Osteoblast (primary cell): ENCODE data around the gene STX18. TPM values are rescaled to one million over a fixed set of nuclear protein-coding genes. Genes with fewer than 3 reads are reported as not detected.

ENCODE experiments used
- DNase-seq: peaks from one replicate; pipeline ENCODE4 v3.0.0; 2011; ENCODE audit warnings: low spot score, mixed read lengths; ENCODE audit not compliant: insufficient read length; ENCODE audit errors: missing footprints
- H2AFZ ChIP-seq: 2 replicates; pipeline ENCODE4 v1.6.0; 2011; ENCODE audit warnings: mild to moderate bottlenecking, low read length
- H3K27ac ChIP-seq: 2 replicates; pipeline ENCODE4 v1.5.1; 2011; ENCODE audit warnings: mild to moderate bottlenecking, low read depth, low read length, moderate library complexity
- H3K27me3 ChIP-seq: 2 replicates; pipeline ENCODE4 v1.6.0; 2012; ENCODE audit warnings: mild to moderate bottlenecking, control low read depth, inconsistent platforms, low read length, moderate library complexity; ENCODE audit not compliant: insufficient read depth
- H3K36me3 ChIP-seq: 2 replicates; pipeline ENCODE4 v1.5.1; 2011; ENCODE audit warnings: mild to moderate bottlenecking, low read length, control low read depth, moderate library complexity; ENCODE audit not compliant: insufficient read depth
- H3K4me1 ChIP-seq: 2 replicates; pipeline ENCODE4 v1.5.1; 2011; ENCODE audit warnings: mild to moderate bottlenecking, low read length, control low read depth, moderate library complexity; ENCODE audit not compliant: insufficient read depth
- H3K4me2 ChIP-seq: 2 replicates; pipeline ENCODE4 v1.6.0; 2011; ENCODE audit warnings: mild to moderate bottlenecking, low read length; ENCODE audit not compliant: insufficient read depth
- H3K4me3 ChIP-seq: fragments of 200-600 bp; sonication (generic); 3 replicates; pipeline ENCODE4 v1.5.1; 2012; ENCODE audit warnings: mild to moderate bottlenecking, low read length, inconsistent platforms; ENCODE audit not compliant: insufficient read depth
- H3K79me2 ChIP-seq: 2 replicates; pipeline ENCODE4 v1.6.0; 2012; ENCODE audit warnings: mild to moderate bottlenecking, low read length, control low read depth, inconsistent platforms; ENCODE audit not compliant: insufficient read depth
- H3K9me3 ChIP-seq: 2 replicates; pipeline ENCODE4 v1.5.1; 2011; ENCODE audit warnings: low read depth, low read length, control low read depth
- H4K20me1 ChIP-seq: 2 replicates; pipeline ENCODE4 v1.6.0; 2012; ENCODE audit warnings: mild to moderate bottlenecking, low read length, control low read depth; ENCODE audit not compliant: insufficient read depth
- CTCF ChIP-seq: IDR thresholded peaks from 2 replicates; pipeline ENCODE4 v1.5.1; 2011; ENCODE audit warnings: mild to moderate bottlenecking, low read depth, low read length, moderate library complexity; ENCODE audit errors: extremely low read depth
- total RNA-seq: library from RNA; depleted of rRNA; stranded (reverse); fragments of >200 nt; gene quantifications from 2 replicates; pipeline ENCODE4 v1.2.3, GENCODE V29; 2012

Gene STX18
- total RNA-seq, 1 donor, result 23.9 TPM

- DNase-seq, result no peak
- Histone ChIP-seq H3K4me2 (no peak overlapping the region), H3K4me3 (no peak overlapping the region), H3K4me1 (no peaks in the 10 kb centered on the region), H4K20me1 (no peaks in the 10 kb centered on the region), H2AFZ (no peak overlapping the region), H3K27ac (no peak overlapping the region), H3K27me3 (no peaks in the 10 kb centered on the region), H3K79me2 (no peaks in the 10 kb centered on the region), H3K36me3 (peaks cover 32% of the 10 kb centered on the region), H3K9me3 (no peaks in the 10 kb centered on the region)
- TF ChIP-seq CTCF, result no peak
These were observed 124.9 kb downstream of the STX18 start for GRCh38 chr4:4416981-4417380.

- no peaks in the 10 kb centered on the region for H3K9me3 ChIP-seq
- H3K4me1 ChIP-seq, result no peaks in the 10 kb centered on the region
- no peak overlapping the region for H3K4me2 ChIP-seq
- TF ChIP-seq CTCF, result no peak
- H3K79me2 ChIP-seq, result no peaks in the 10 kb centered on the region
- no peaks in the 10 kb centered on the region for H4K20me1 ChIP-seq
- H3K4me3 ChIP-seq, result no peak overlapping the region
- no peaks in the 10 kb centered on the region for H3K27me3 ChIP-seq
- H3K36me3 ChIP-seq, result peaks cover 26% of the 10 kb centered on the region
- H3K27ac ChIP-seq, result no peak overlapping the region
- H2AFZ ChIP-seq, result no peak overlapping the region
- DNase-seq, result no peak
These were observed 125.7 kb downstream of the STX18 start for GRCh38 chr4:4415806-4416805.

- Histone ChIP-seq H3K27me3 (no peaks in the 10 kb centered on the region), H3K79me2 (no peaks in the 10 kb centered on the region), H3K9me3 (no peaks in the 10 kb centered on the region), H2AFZ (no peak overlapping the region), H4K20me1 (no peaks in the 10 kb centered on the region), H3K27ac (no peak overlapping the region), H3K4me3 (no peak overlapping the region), H3K4me1 (no peaks in the 10 kb centered on the region), H3K4me2 (no peak overlapping the region), H3K36me3 (peaks cover 17% of the 10 kb centered on the region)
- TF ChIP-seq CTCF, result no peak
- DNase-seq, result no peak
These were observed 126.6 kb downstream of the STX18 start for GRCh38 chr4:4415107-4415805.

- H3K27ac ChIP-seq, result no peak overlapping the region
- H3K36me3 ChIP-seq, result peaks cover 3% of the 10 kb centered on the region
- TF ChIP-seq CTCF, result no peak
- H3K4me1 ChIP-seq, result no peaks in the 10 kb centered on the region
- no peak for DNase-seq
- no peak overlapping the region for H3K4me3 ChIP-seq
- H2AFZ ChIP-seq, result no peak overlapping the region
- H3K4me2 ChIP-seq, result no peak overlapping the region
- H4K20me1 ChIP-seq, result no peaks in the 10 kb centered on the region
- no peaks in the 10 kb centered on the region for H3K9me3 ChIP-seq
- no peaks in the 10 kb centered on the region for H3K79me2 ChIP-seq
- H3K27me3 ChIP-seq, result peaks cover 2% of the 10 kb centered on the region
These were observed 128.0 kb downstream of the STX18 start for GRCh38 chr4:4413806-4414205.
